SK-N-SH (cell line): ENCODE results near the gene ESM1. TPM values are rescaled to one million over a fixed set of nuclear protein-coding genes. Genes with fewer than 3 reads are reported as not detected.
A peak's percentile ranks its signal among the peaks of the same experiment; 100 is the strongest.

Experiments
- CTCF ChIA-PET: fragments of 300-600, 350-600 bp; formaldehyde crosslinking; extraction: SDS; loops from one replicate; lab custom pipeline; 2021; lab: Yijun Ruan, JAX
- POLR2A ChIA-PET: fragments of 350-600 bp; sonication (Branson Sonifier 250); formaldehyde crosslinking; extraction: SDS; loops from one replicate; lab custom pipeline; 2020; ENCODE audit warnings: antibody characterized with exemption, inconsistent platforms; lab: Yijun Ruan, JAX
- DNase-seq: peaks from one replicate; pipeline ENCODE4 v3.0.0; 2012
- H2AFZ ChIP-seq: fragments of 200-600 bp; sonication (generic); 2 replicates; pipeline ENCODE4 v1.8.1; 2016; ENCODE audit warnings: antibody characterized with exemption, mild to moderate bottlenecking, low read depth
- H3F3A ChIP-seq: fragments of 200-600 bp; sonication (generic); replicated peaks from 2 replicates; pipeline ENCODE3; 2016; ENCODE audit warnings: antibody characterized with exemption, mild to moderate bottlenecking; ENCODE audit not compliant: insufficient read depth
- H3K27ac ChIP-seq, 2 experiments: fragments of 200-500 bp in 1 of 2; fragments of 200-600 bp in 1 of 2; sonication (Bioruptor generic) in 1 of 2; sonication (generic), shearing (Covaris generic) in 1 of 2; 2 replicates each; pipeline versions ENCODE4 v1.5.1 to v1.6.1; 2014 to 2016; ENCODE audit warnings: low read depth in 2 of 2, inconsistent platforms in 1 of 2, low read length in 1 of 2, mild to moderate bottlenecking in 1 of 2, mixed read lengths in 1 of 2
- H3K27me3 ChIP-seq: fragments of 200-600 bp; sonication (generic), shearing (Covaris generic); 2 replicates; pipeline ENCODE4 v1.6.1; 2016; ENCODE audit warnings: mixed run types; ENCODE audit not compliant: insufficient read depth
- H3K36me3 ChIP-seq, 2 experiments: fragments of 200-500 bp in 1 of 2; fragments of 200-600 bp in 1 of 2; sonication (Bioruptor generic) in 1 of 2; sonication (generic) in 1 of 2; replicated peaks in 1 of 2; 2 replicates each; pipeline versions ENCODE3 to v1.5.1; 2014 to 2016; ENCODE audit warnings: low read length in 1 of 2, mild to moderate bottlenecking in 1 of 2; ENCODE audit not compliant: insufficient read depth in 2 of 2, control insufficient read depth in 1 of 2
- H3K4me1 ChIP-seq, 2 experiments: fragments of 200-500 bp in 1 of 2; fragments of 200-600 bp in 1 of 2; sonication (Bioruptor generic) in 1 of 2; sonication (generic), shearing (Covaris generic) in 1 of 2; 2 replicates each; pipeline versions ENCODE4 v1.5.1 to v1.6.1; 2014 to 2016; ENCODE audit warnings: low read depth in 1 of 2, low read length in 1 of 2, mixed run types in 1 of 2; ENCODE audit not compliant: insufficient read depth in 2 of 2, control insufficient read depth in 1 of 2
- H3K4me2 ChIP-seq: fragments of 200-600 bp; sonication (generic), shearing (Covaris generic); 2 replicates; pipeline ENCODE4 v1.6.1; 2017; ENCODE audit warnings: mixed run types
- H3K4me3 ChIP-seq, 2 experiments: fragments of 200-500 bp in 1 of 2; fragments of 200-600 bp in 1 of 2; sonication (Bioruptor generic) in 1 of 2; sonication (generic), shearing (Covaris generic) in 1 of 2; 2 replicates each; pipeline versions ENCODE4 v1.5.1 to v1.8.1; 2014 to 2016; ENCODE audit warnings: low read depth in 2 of 2, inconsistent platforms in 1 of 2, low read length in 1 of 2, mild to moderate bottlenecking in 1 of 2, mixed read lengths in 1 of 2, moderate library complexity in 1 of 2
- H3K79me2 ChIP-seq: fragments of 200-600 bp; sonication (generic); 2 replicates; pipeline ENCODE4 v1.8.1; 2017; ENCODE audit warnings: mild to moderate bottlenecking; ENCODE audit not compliant: insufficient read depth
- H3K9ac ChIP-seq: fragments of 200-600 bp; sonication (generic); 2 replicates; pipeline ENCODE4 v1.6.1; 2017; ENCODE audit warnings: mixed run types
- H3K9me2 ChIP-seq: fragments of 200-600 bp; sonication (generic); 2 replicates; pipeline ENCODE4 v1.6.1; 2017; ENCODE audit warnings: mixed run types
- H3K9me3 ChIP-seq: fragments of 200-600 bp; sonication (generic); 2 replicates; pipeline ENCODE4 v1.6.1; 2017; ENCODE audit warnings: mixed run types, mild to moderate bottlenecking, moderate library complexity
- H4K20me1 ChIP-seq: fragments of 200-600 bp; sonication (generic); 2 replicates; pipeline ENCODE4 v1.6.1; 2017; ENCODE audit warnings: mild to moderate bottlenecking, mixed run types; ENCODE audit not compliant: insufficient read depth
- FOSL2 ChIP-seq: IDR thresholded peaks from 2 replicates; pipeline ENCODE4 v1.4.0; 2012; ENCODE audit warnings: low read depth, mild to moderate bottlenecking, moderate library complexity, borderline replicate concordance
- GABPA ChIP-seq: IDR thresholded peaks from 2 replicates; pipeline ENCODE4 v1.4.0; 2012; ENCODE audit warnings: low read depth, mild to moderate bottlenecking
- JUND ChIP-seq: IDR thresholded peaks from 2 replicates; pipeline ENCODE4 v1.4.0; 2012
- MEF2A ChIP-seq: IDR thresholded peaks from 2 replicates; pipeline ENCODE4 v1.4.0; 2012; ENCODE audit warnings: low read depth, borderline replicate concordance
- NFIC ChIP-seq: IDR thresholded peaks from 2 replicates; pipeline ENCODE4 v1.4.0; 2012; ENCODE audit warnings: borderline replicate concordance
- POLR2AphosphoS5 ChIP-seq: IDR thresholded peaks from 2 replicates; pipeline ENCODE4 v1.6.1; 2012; ENCODE audit warnings: low read depth, low read length
- RCOR1 ChIP-seq: fragments of 150-350 bp; IDR thresholded peaks from 2 replicates; pipeline ENCODE4 v1.6.1; 2017; ENCODE audit warnings: antibody characterized with exemption, low read length
- SIN3A ChIP-seq: IDR thresholded peaks from 2 replicates; pipeline ENCODE4 v1.6.1; 2012; ENCODE audit warnings: low read depth, mild to moderate bottlenecking, low read length, moderate library complexity, borderline replicate concordance
- TCF12 ChIP-seq: IDR thresholded peaks from 2 replicates; pipeline ENCODE4 v1.4.0; 2012
- WGBS: methylation state at CpG from one replicate; pipeline ENCODE4 v1.1.6; 2017; ENCODE audit warnings: low lambda C conversion rate; 5-methylcytosine and 5-hydroxymethylcytosine counted together
- polyA plus RNA-seq, 3 experiments: library from polyadenylated mRNA; depleted of rRNA; stranded (reverse); fragments of >200 nt; gene quantifications; 2 replicates each; pipeline ENCODE4 v1.2.3, GENCODE V29; 2012
- TF ChIP-seq, protein P1 (sequence below): fragments of 200-600 bp; sonication (generic); IDR thresholded peaks from 2 replicates; pipeline ENCODE4 v1.6.1; 2017; ENCODE audit warnings: antibody characterized with exemption, mild to moderate bottlenecking, moderate library complexity
- TF ChIP-seq, protein P2 (sequence below): IDR thresholded peaks from 2 replicates; pipeline ENCODE4 v1.4.0; 2012; ENCODE audit warnings: low read depth, borderline replicate concordance
- TF ChIP-seq, protein P3 (sequence below): fragments of 150-350 bp; IDR thresholded peaks from 2 replicates; pipeline ENCODE4 v1.6.1; 2017; ENCODE audit warnings: antibody characterized with exemption, low read length, low read depth, borderline replicate concordance

The ESM1 gene, protein sequence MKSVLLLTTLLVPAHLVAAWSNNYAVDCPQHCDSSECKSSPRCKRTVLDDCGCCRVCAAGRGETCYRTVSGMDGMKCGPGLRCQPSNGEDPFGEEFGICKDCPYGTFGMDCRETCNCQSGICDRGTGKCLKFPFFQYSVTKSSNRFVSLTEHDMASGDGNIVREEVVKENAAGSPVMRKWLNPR
- 36.5 and 37.4 TPM in 2 replicates for polyA plus RNA-seq (2012; rRNA removed)
- polyA plus RNA-seq (2012; cell fraction: cytosol; rRNA removed), result 29.6 and 39.2 TPM in 2 replicates
- polyA plus RNA-seq (2012; cell fraction: nucleus; rRNA removed), result 19.3 and 20.2 TPM in 2 replicates

GRCh38 chr5:54985301-54986268 lies at the start of gene ESM1:
ESM1 (minus strand) TSS chr5:54985593; CDS start chr5:54985517, 76 bp downstream.
- no peaks in the 10 kb centered on the region for H3K27me3 ChIP-seq
- H3F3A ChIP-seq, result peaks cover 25% of the 10 kb centered on the region
- POLR2A ChIA-PET, result no interaction called here
- H3K27ac ChIP-seq, result peak within 1 kb of the TSS; percentile 64 to 69
- H3K9me2 ChIP-seq, result no peaks in the 10 kb centered on the region
- H3K4me3 ChIP-seq, result peak within 1 kb of the TSS; percentile 50 to 67
- DNase-seq, result no peak
- H3K79me2 ChIP-seq, result peaks cover 30% of the 10 kb centered on the region; the same call in 1 of the 2 replicates
- CTCF ChIA-PET, result interaction anchor here (1.5 to 1.8 kb wide), 2 partner anchors 16 to 161 kb away, joined by 3 to 4 read pairs; no protein-coding TSS in a partner anchor
- no peaks in the 10 kb centered on the region for H4K20me1 ChIP-seq
- peak within 1 kb of the TSS; percentile 87 for H3K4me2 ChIP-seq
- TF ChIP-seq SIN3A (peak; percentile 21; the same call in 1 of the 2 replicates), FOSL2 (peak; percentile 33; the same call in 1 of the 2 replicates), NFIC (no peak), TCF12 (no peak), MEF2A (no peak), JUND (peak; percentile 16; the same call in 1 of the 2 replicates), GABPA (no peak), RCOR1 (no peak), POLR2AphosphoS5 (no peak)
- TF ChIP-seq, protein P1, sequence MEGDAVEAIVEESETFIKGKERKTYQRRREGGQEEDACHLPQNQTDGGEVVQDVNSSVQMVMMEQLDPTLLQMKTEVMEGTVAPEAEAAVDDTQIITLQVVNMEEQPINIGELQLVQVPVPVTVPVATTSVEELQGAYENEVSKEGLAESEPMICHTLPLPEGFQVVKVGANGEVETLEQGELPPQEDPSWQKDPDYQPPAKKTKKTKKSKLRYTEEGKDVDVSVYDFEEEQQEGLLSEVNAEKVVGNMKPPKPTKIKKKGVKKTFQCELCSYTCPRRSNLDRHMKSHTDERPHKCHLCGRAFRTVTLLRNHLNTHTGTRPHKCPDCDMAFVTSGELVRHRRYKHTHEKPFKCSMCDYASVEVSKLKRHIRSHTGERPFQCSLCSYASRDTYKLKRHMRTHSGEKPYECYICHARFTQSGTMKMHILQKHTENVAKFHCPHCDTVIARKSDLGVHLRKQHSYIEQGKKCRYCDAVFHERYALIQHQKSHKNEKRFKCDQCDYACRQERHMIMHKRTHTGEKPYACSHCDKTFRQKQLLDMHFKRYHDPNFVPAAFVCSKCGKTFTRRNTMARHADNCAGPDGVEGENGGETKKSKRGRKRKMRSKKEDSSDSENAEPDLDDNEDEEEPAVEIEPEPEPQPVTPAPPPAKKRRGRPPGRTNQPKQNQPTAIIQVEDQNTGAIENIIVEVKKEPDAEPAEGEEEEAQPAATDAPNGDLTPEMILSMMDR, result peak; percentile 11; the same call in 1 of the 2 replicates
- TF ChIP-seq, protein P2, sequence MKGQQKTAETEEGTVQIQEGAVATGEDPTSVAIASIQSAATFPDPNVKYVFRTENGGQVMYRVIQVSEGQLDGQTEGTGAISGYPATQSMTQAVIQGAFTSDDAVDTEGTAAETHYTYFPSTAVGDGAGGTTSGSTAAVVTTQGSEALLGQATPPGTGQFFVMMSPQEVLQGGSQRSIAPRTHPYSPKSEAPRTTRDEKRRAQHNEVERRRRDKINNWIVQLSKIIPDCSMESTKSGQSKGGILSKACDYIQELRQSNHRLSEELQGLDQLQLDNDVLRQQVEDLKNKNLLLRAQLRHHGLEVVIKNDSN, result no peak
- TF ChIP-seq, protein P3, sequence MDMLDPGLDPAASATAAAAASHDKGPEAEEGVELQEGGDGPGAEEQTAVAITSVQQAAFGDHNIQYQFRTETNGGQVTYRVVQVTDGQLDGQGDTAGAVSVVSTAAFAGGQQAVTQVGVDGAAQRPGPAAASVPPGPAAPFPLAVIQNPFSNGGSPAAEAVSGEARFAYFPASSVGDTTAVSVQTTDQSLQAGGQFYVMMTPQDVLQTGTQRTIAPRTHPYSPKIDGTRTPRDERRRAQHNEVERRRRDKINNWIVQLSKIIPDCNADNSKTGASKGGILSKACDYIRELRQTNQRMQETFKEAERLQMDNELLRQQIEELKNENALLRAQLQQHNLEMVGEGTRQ, result no peak
- TF ChIP-seq, all 33 proteins: peak for 4
- WGBS, result 3% methylated on average over 11 of the region's 26 CpGs
- no peaks in the 10 kb centered on the region for H3K36me3 ChIP-seq
- peak within 1 kb of the TSS; percentile 68 for H3K9ac ChIP-seq
- H3K9me3 ChIP-seq, result no peaks in the 10 kb centered on the region
- H2AFZ ChIP-seq, result peak within 1 kb of the TSS; percentile 67
- H3K4me1 ChIP-seq, result peaks cover 0 to 10% of the 10 kb centered on the region in 2 experiments; a peak in 3 of 4 replicates
